ENCODE results near the gene NIPAL1.
"Not testable (repeated sequence)": the region's sequence is repeated elsewhere in the genome, so short reads cannot be mapped to it uniquely, and the experiment has no call there.

Gene NIPAL1

DNA sequence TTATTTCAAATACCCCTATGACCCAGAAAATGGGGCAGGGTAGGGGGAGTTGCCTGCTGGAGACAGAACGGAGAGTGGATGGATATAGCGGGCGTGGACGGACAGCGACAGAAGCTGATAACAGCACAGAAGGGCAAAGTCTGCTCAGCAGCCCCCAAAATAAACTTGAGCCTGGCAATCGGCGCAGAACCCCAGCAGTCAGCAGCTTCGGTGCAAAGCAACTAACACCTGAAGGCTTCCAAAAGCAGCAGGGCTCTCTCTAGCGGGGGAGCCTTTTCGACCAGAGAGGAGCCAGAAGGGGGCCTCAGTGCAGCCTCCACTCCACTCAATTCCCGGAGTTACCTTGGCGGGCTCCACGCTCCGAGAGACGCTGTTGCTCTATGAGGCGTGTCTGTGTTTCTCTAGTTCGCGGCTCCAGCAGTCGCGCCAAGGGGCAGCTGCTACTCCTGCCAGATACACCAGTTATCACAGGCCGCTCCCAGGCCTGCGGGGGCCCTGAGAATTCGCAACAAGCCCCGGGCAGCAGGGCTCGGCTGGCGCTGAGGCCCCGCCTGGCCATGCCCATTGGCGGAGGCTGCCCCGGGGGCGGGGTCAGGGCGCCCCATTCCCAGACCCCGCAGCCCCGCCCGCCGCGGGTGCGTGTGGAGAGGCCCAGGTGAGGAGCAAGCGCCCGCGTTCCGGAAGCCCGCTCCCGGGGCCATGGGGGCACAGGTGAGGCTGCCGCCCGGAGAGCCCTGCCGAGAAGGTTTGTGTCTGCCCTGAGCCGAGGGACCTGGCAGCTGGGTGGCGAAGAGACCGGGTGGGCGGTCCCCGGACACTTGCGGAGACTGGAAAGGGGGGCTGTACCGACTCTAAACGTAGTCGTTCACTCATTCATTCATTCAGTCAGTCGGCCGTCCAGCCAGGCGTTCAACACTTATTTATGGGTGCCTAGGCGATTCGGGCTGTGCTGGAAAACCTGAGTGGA is at the start of gene NIPAL1, which contains the start of gene CNGA1:
Gene NIPAL1, plus strand, starts transcription at position 632 of the 967 bp plus-strand sequence. Its CDS starts 68 bp downstream, at position 700.
Gene CNGA1, minus strand, starts transcription at position 541 of the 967 bp plus-strand sequence. CDS start 63,992 bp downstream, outside the sequence.
- DNase-seq, result peak in 1 of 2 experiments; percentile 34

GRCh38 chr4:47968847-47969246 is 47.7 kb upstream of the NIPAL1 start:
- DNase-seq, result no peak

- DNase-seq, result no peak
Measured at GRCh38 chr4:47972181-47972580, 44.4 kb upstream of the NIPAL1 start.

- DNase-seq, result no peak
Measured at GRCh38 chr4:47972721-47973120, 43.9 kb upstream of the NIPAL1 start.

DNA sequence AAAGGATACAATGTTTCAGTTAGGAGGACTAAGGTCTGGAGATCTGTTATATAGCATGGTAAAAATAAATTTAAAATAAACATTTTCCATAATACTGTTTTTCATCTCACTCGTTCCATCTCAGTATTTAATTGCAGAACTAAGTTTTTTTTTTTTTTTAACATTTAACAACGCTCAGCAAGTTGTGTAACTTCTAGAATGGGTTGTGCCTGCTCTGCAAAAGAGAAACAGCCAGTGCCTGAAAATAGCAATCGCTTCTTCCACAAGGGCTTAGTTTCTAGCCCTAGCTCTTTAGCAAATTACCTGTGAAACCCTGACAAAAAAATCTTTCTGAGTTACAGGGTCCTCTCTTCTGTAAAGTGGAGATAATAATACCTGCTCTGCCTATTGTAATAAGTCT is 42.0 kb upstream of the NIPAL1 start:
- no peak for DNase-seq

DNA sequence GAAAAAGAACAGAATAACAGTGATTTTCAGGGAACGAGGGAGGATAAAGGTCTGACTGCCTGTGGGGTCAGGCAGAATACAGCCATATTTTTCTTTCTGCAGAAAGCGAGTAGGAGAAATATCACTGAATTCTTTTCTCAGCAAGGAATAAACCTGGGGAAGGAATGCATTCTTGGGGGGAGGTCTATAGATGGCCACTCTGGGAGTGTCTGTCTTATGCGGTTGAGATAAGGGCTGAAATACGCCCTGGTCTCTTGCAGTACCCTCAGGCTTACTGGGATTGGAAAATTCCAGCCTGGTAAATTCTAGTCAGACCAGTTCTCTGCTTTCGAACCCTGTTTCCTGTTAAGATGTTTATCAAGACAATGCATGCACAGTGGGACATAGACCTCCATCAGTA is 26.4 kb upstream of the NIPAL1 start:
- DNase-seq, result no peak

GRCh38 chr4:47992475-47992874 is 24.1 kb upstream of the NIPAL1 start:
- DNase-seq, result not testable (repeated sequence)

DNA sequence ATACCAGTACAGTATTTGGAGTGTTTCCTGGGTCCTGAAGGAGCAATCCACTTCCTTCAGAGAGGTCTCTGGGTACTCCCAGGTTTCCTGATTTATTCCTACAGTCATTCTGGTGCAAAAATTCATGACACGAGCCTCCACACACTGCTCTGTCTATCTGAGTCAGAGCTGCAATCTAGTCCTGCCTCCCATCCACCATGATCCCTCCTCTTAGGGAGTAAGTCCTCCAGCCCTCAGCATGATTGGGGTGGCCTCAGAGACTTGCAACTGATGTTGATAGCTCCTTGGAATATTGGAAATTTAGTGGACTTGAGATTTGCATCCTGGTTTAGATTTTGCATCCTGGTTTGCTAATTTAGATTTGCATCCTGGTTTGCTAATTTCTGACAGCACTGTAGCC is 20.6 kb upstream of the NIPAL1 start:
- no peak for DNase-seq

GRCh38 chr4:48002267-48002666 is 14.3 kb upstream of the NIPAL1 start:
- no peak for DNase-seq

GRCh38 chr4:48003568-48003967 is 13.0 kb upstream of the NIPAL1 start:
- not testable (repeated sequence) for DNase-seq

- no peak for DNase-seq
Measured at GRCh38 chr4:48005781-48006180, 10.8 kb upstream of the NIPAL1 start.

- no peak for DNase-seq
Measured at GRCh38 chr4:48008021-48008596, 8.5 kb upstream of the NIPAL1 start.

DNA sequence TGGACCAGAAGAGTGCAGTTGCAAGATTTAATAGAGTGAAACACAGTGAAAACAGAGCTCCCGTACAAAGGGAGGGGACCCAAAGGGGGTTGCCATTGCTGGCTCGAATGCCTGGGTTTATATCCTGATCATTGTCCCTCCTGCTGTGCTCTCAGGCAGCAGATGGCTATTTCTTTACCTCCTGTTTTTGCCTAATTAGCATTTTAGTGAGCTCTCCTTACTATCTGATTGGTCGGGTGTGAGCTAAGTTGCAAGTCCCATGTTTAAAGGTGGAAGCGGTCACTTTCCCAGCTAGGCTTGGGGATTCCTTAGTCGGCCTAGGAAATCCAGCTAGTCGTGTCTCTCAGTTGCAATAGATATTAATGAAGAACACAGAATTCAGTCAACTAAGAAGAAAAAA is 5.7 kb upstream of the NIPAL1 start:
- DNase-seq, result not testable (repeated sequence)

DNA sequence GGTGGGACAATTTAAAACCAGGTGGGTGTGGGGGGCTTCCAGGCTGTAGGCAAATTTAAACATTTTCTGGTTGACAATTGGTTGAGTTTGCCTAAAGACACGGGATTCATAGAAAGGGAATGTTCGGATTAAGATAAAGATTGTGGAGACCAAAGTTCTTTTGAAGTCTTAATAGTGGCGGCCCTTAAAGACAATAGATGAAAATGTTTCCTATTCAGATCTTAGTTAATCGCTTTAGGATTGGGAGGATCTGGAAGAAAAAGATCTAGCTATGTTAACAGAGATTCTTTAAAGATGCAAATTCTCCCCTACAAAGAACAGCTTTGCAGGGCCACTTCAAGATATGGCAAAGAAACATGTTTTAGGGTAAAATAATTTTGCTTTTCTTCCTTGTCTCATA is 4.8 kb upstream of the NIPAL1 start:
- no peak for DNase-seq

DNA sequence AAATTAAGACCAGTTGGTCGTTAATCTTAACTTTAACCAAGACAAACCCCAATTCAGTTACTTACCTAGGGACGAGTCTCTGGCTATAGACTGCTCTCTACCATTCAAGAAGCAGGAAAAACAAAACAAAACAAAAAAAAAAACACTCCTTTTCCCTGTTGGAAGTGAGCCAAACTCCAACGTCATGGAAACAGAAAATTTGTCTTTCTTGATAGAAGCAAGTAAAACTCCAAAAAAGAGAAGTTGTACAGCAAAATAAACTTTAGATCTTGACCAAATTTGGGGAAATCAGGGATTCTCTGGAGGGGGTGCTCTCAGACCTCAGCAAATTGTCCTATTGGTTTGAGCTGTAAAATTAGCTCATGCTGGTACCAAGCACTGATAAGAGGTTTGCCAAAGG is 3.7 kb upstream of the NIPAL1 start:
- no peak for DNase-seq

DNA sequence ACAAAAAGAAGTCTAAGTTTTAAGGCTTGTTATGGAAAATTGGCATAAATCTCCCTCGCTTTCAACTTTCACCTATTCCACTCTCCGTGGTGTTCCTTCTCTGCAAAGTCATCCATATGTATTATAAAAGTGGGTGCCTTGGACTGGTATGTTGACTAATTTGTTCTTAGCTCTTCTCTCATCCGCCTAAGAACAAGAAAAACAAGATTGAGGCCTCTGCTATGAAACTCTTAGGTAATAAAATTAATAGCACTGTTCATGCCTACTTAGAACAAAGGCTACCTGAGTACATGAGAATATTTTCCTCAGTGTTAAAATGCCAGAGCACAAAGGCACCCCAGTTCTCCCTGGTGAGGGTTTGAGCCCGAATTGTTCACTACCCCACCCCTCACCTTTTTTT is 1.4 kb upstream of the NIPAL1 start:
- DNase-seq, result no peak

DNA sequence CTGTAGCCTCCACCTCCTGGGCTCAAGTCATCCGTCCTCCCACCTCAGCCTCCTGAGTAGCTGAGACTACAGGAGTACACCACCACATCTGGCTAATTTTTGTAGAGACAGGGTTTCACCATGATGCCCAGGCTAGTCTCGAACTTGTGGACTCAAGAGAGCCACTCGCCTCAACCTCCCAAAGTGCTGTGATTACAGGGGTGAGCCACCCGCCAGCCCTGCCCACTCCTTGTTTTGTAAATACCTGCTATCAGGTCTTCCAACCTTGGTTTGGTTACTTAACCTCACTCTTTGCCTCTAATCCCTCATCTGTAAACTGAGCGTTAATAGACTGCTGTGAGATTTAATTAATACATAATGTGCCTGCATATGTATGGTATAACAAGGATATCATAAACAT is 894 bp upstream of the NIPAL1 start:
- no peak for DNase-seq

GRCh38 chr4:48017108-48017571 is 568 bp downstream of the NIPAL1 start:
- no peak for DNase-seq

DNA sequence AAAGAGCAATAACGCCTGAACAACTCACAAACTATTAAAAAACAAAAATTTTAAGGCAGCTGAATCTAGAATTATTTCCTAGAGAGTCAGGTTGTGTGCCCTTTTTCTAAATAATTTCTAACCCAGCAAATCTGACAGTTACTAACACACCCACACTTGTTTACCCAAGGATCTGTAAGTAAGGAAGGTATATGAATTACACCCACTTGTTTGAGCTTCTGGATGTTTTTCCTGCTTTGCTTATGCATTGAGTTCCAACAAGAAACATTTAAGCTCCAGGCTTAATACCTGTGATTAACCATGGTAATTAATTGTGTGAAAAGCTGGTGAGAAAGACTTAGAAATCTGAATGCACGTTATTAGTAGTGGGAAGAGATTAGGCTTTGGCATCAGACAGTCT is 1.5 kb downstream of the NIPAL1 start:
- DNase-seq, result no peak

DNA sequence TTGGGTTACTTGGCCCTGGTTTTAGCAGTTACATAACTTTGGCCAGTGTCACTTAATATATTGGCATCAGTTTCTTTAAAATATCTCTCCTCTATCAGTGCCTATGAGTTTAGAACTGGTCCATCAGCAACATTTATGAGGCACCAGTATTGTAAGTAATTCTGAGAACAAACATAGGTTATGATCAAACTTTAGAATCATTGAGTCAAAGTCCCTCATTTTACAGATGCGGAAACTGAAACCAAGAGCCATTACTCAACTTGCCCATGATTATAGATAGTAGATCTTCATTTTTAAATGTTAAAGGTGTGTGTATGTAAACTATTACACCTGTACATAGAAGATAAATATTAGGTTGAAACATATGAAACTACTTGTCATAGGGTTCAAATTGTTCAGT is 4.5 kb downstream of the NIPAL1 start:
- DNase-seq, result no peak

DNA sequence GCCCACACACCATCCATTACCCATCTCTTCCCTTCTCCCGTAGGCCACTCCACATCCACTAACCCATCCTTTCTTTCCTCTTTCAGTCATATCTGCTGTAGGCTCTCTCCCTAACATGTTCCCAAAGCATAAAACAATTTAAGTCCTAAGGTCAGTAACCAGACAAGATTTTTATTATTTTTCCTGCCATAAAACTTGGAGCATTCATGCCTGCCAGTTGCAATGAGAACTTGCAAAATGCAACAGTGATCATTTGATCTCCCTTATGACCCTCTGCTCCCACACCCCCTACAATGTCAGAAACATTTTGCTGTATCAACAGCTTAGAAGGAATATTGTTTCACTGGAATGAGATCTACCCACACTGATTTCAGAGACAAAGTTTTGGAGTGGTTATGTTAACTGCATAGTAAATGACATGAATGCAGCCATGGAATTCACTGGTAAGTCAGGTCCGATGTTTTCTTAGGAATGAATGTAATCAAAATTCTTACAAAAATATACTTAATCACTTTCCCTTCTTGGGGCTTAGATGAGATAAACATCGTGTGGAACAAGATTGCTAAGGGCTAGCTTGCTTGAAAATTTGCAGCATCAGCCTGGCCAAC is 5.7 kb downstream of the NIPAL1 start:
- no peak for DNase-seq

DNA sequence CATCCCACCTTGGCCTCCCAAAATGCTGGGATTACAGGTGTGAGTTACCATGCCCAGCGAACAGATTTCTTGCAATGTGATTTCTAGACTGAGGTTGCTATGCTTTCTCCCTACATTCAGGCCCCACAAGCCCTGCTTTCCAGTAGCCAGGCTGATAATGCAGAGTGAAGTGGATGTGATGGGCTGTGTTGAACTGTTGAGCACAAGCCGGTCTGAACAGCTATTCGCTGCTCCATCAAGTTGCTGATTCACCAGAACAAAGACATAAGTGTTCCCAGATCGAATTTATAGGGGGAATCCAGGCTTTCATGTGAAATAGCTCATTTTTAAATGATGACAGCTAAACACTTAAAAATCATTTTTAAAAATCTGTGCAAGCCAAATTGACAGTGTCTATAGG is 8.0 kb downstream of the NIPAL1 start:
- no peak for DNase-seq

DNA sequence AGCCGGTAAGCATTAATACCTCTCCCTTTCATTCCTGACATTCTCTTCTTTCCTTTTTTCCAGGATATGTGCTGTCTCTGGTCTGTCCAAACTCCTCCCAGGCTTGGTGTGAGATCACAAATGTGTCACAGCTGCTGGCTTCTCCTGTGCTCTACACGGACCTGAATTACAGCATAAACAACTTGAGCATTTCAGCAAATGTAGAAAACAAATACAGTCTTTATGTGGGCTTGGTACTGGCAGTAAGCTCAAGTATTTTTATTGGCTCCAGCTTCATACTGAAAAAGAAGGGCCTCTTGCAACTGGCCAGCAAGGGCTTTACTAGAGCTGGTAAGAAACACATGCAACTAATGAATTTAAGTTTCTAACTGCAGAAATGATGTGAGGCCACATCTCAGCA is 8.4 kb downstream of the NIPAL1 start:
- DNase-seq, result no peak

- no peak for DNase-seq
Measured at GRCh38 chr4:48027653-48028052, 11.1 kb downstream of the NIPAL1 start.

All from cerebellar nuclear complex (tissue), 1 donor.